Inferior parietal cortex (tissue), 1 donor: ENCODE results near the gene SPESP1.

ENCODE experiments used
- DNase-seq: peaks from one replicate; pipeline ENCODE4 v3.0.0-alpha.2; 2016; ENCODE audit errors: extremely low spot score

SPESP1 gene

DNA sequence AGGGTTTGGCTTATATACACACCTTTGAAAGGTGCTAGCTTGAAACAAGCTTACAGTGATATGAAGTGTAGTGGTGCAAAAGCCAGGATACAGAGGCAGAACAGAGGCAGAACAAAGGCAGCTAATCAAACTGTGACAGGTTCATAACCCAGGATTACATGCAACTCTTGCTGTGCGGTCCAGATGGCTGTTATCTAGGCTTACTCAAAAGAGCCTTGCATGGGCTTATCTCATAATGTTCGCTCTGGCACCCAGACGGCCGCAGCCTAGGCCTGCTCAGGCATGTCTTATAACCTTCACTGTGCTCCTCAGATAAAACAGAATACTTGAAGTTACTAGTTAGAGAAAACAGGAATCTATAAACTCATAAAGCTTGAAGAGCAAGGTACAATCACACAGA lies 61.4 kb downstream of the SPESP1 start:
- peak; percentile 29 for DNase-seq

- no peak for DNase-seq
Measured at GRCh38 chr15:68992696-68993095, 62.4 kb downstream of the SPESP1 start.

DNA sequence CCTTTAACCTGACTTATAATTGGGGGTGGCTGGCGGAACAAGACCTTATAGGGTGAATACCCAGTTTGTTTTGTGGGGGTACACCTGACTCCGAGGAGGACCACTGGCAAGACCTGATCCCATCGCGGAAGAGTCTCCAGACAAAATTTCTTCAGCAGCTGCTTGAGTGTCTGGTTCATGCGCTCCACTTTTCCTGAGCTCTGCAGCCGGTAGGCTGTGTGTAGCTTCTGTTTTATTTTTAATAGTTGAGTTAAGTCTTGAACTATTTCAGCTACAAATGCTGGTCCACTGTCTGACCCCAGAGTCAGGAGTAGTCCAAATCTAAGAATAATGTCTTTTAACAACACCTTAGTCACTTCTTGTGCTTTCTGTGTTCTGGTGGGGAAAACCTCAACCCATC lies 63.0 kb downstream of the SPESP1 start:
- no peak for DNase-seq

DNA sequence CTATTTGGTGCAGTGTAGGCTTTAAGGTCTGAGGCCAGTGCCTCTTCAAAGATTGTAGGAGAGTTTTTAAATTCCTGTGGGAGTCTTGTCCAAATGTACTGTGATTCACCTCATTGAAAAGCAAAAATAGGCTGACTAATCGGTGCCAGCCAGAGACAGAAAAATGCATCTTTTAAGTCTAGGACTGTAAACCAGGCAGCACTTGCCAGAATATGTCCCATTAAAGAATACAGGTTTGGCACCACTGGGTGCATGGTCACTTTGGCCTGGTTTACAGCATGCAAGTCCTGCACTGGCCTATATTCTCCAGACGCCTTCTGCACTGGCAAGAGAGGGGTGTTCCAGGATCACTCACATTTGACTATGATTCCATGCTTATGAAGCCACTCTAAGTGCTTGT lies 63.8 kb downstream of the SPESP1 start:
- DNase-seq: no peak

GRCh38 chr15:68994981-68995761 lies 64.8 kb downstream of the SPESP1 start:
- no peak for DNase-seq
